HepG2 (cell line): Measurements from ENCODE around the gene VEGFA. TPM values are rescaled to one million over a fixed set of nuclear protein-coding genes. Genes with fewer than 3 reads are reported as not detected.

ENCODE experiments used
- ETV5 ChIP-seq: IDR thresholded peaks from 2 replicates; pipeline ENCODE4 v1.6.1; 2018; ENCODE audit warnings: missing biosample characterization, missing genetic modification reagents, inconsistent platforms, borderline replicate concordance
- KAT8 ChIP-seq: IDR thresholded peaks from 2 replicates; pipeline ENCODE4 v1.6.1; 2016; ENCODE audit warnings: missing genetic modification reagents, missing compliant biosample characterization
- NR2F6 ChIP-seq, 2 experiments: IDR thresholded peaks; 2 replicates each; pipeline ENCODE4 v1.6.1; 2016; ENCODE audit warnings: antibody characterized with exemption in 1 of 2, mild to moderate bottlenecking in 1 of 2
- PHF20 ChIP-seq: sonication (generic); formaldehyde crosslinking; IDR thresholded peaks from 2 replicates; pipeline ENCODE4 v1.5.0; 2020; ENCODE audit warnings: mild to moderate bottlenecking, missing genetic modification reagents
- PRMT3 ChIP-seq: sonication (generic); formaldehyde crosslinking; IDR thresholded peaks from 2 replicates; pipeline ENCODE4 v1.8.1; 2022; ENCODE audit warnings: low read depth, mild to moderate bottlenecking, moderate library complexity, missing genetic modification reagents, borderline replicate concordance
- RXRB ChIP-seq: IDR thresholded peaks from 2 replicates; pipeline ENCODE4 v1.6.1; 2016; ENCODE audit warnings: borderline replicate concordance, missing genetic modification reagents, missing compliant biosample characterization
- SP5 ChIP-seq: IDR thresholded peaks from 2 replicates; pipeline ENCODE4 v1.6.1; 2016; ENCODE audit warnings: low read depth, borderline replicate concordance
- ZBTB20 ChIP-seq: sonication (generic); formaldehyde crosslinking; IDR thresholded peaks from 2 replicates; pipeline ENCODE4 v1.8.1; 2023; ENCODE audit warnings: missing genetic modification reagents, low read depth, mild to moderate bottlenecking, borderline replicate concordance
- ZNF839 ChIP-seq: sonication (generic); formaldehyde crosslinking; IDR thresholded peaks from 2 replicates; pipeline ENCODE4 v1.4.0; 2020; ENCODE audit warnings: missing genetic modification reagents, mild to moderate bottlenecking, borderline replicate concordance
- polyA plus RNA-seq, 8 experiments: library from polyadenylated mRNA; depleted of rRNA in 3 of 8; stranded (reverse) in 7 of 8; unstranded in 1 of 8; fragments of >200 nt; fragmentation: Illumina TruSeq in 4 of 8; extraction: Trizol in 4 of 8; gene quantifications; 2 replicates each; pipeline versions ENCODE4 v1.2.1 to v1.2.3, GENCODE V29; 2011 to 2016; ENCODE audit warnings: low read depth in 4 of 8, missing spikeins in 1 of 8, mixed read lengths in 1 of 8; ENCODE audit not compliant: insufficient read depth in 1 of 8
- total RNA-seq, 5 experiments: library from RNA; depleted of rRNA; stranded (reverse); fragments of >200 nt; fragmentation: Illumina TruSeq; extraction: Trizol; gene quantifications; 2 replicates each; pipeline ENCODE4 v1.2.3, GENCODE V29; 2016; ENCODE audit warnings: low read depth in 1 of 5
- TF ChIP-seq, protein P1 (sequence below): sonication (generic); formaldehyde crosslinking; IDR thresholded peaks from 2 replicates; pipeline ENCODE4 v1.4.0; 2020; ENCODE audit warnings: missing genetic modification reagents, borderline replicate concordance
- TF ChIP-seq, protein P2 (sequence below), 2 experiments: sonication (generic) in 1 of 2; formaldehyde crosslinking in 1 of 2; IDR thresholded peaks; 2 replicates each; pipeline versions ENCODE4 v1.4.0 to v1.6.1; 2016 to 2020; ENCODE audit warnings: borderline replicate concordance in 1 of 2, low read depth in 1 of 2, mild to moderate bottlenecking in 1 of 2, missing genetic modification reagents in 1 of 2
- TF ChIP-seq, protein P3 (sequence below): sonication (generic); formaldehyde crosslinking; IDR thresholded peaks from 2 replicates; pipeline ENCODE4 v1.9.0; 2022; ENCODE audit warnings: missing genetic modification reagents, mild to moderate bottlenecking, borderline replicate concordance
- TF ChIP-seq, protein P4 (sequence below): IDR thresholded peaks from 2 replicates; pipeline ENCODE4 v1.4.0; 2020; ENCODE audit warnings: mild to moderate bottlenecking, missing genetic modification reagents

The VEGFA gene
- total and polyA plus RNA-seq, 2 of the 13 experiments (the other 11 are each of a cell fraction or from before 2014, with no cell fraction given): 68.1 to 629 TPM

DNA sequence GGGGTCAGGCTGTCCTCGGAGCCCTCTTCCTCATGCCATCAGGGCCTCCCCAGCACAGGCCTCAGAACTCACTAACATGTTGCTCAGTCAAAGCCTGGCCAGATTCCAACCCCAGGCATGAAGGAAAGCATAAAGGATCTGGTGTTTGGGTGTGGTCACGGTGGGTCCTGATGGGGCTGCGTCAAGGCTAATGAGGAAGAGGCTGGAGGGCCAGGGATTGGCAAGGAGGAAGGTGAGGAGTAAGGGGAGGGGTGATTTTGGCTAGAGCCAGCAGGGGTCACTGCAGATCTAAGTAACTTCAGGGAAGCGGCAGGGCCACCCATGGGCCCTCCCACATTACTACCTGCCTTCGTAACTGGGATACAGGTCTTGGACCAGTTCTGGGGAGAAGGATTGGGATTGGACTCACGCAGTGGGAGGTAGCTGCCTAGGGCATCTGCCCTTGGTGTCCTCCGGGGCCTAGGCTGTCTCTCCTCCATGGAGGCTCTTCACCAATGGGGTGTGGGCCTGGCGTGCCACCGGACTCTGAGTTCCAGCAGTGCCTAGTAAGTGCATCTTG, 46.2 kb upstream of the VEGFA start (continued):
- TF ChIP-seq, protein P1, sequence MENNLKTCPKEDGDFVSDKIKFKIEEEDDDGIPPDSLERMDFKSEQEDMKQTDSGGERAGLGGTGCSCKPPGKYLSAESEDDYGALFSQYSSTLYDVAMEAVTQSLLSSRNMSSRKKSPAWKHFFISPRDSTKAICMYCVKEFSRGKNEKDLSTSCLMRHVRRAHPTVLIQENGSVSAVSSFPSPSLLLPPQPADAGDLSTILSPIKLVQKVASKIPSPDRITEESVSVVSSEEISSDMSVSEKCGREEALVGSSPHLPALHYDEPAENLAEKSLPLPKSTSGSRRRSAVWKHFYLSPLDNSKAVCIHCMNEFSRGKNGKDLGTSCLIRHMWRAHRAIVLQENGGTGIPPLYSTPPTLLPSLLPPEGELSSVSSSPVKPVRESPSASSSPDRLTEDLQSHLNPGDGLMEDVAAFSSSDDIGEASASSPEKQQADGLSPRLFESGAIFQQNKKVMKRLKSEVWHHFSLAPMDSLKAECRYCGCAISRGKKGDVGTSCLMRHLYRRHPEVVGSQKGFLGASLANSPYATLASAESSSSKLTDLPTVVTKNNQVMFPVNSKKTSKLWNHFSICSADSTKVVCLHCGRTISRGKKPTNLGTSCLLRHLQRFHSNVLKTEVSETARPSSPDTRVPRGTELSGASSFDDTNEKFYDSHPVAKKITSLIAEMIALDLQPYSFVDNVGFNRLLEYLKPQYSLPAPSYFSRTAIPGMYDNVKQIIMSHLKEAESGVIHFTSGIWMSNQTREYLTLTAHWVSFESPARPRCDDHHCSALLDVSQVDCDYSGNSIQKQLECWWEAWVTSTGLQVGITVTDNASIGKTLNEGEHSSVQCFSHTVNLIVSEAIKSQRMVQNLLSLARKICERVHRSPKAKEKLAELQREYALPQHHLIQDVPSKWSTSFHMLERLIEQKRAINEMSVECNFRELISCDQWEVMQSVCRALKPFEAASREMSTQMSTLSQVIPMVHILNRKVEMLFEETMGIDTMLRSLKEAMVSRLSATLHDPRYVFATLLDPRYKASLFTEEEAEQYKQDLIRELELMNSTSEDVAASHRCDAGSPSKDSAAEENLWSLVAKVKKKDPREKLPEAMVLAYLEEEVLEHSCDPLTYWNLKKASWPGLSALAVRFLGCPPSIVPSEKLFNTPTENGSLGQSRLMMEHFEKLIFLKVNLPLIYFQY (CRISPR knock-in tag): peak; percentile 71
- TF ChIP-seq KAT8 (CRISPR knock-in tag) (peak; percentile 37; the same call in 1 of the 2 replicates), ZBTB20 (CRISPR knock-in tag) (peak; percentile 63; the same call in 1 of the 2 replicates), NR2F6 (IDR thresholded peaks at IDR 0.05) (no peak), NR2F6 (CRISPR knock-in tag; IDR thresholded peaks at IDR 0.05) (peak; percentile 24; the same call in 1 of the 2 replicates), PRMT3 (0 out of 2 replicates have a peak, but pooled peaks have one; percentile 32), ETV5 (CRISPR knock-in tag) (peak; percentile 34; the same call in 1 of the 2 replicates), RXRB (CRISPR knock-in tag) (peak; percentile 59; the same call in 1 of the 2 replicates), SP5 (CRISPR knock-in tag) (peak; percentile 58; the same call in 1 of the 2 replicates), PHF20 (0 out of 2 replicates have a peak, but pooled peaks have one; percentile 31), ZNF839 (CRISPR knock-in tag) (no peak)
- TF ChIP-seq, protein P2, sequence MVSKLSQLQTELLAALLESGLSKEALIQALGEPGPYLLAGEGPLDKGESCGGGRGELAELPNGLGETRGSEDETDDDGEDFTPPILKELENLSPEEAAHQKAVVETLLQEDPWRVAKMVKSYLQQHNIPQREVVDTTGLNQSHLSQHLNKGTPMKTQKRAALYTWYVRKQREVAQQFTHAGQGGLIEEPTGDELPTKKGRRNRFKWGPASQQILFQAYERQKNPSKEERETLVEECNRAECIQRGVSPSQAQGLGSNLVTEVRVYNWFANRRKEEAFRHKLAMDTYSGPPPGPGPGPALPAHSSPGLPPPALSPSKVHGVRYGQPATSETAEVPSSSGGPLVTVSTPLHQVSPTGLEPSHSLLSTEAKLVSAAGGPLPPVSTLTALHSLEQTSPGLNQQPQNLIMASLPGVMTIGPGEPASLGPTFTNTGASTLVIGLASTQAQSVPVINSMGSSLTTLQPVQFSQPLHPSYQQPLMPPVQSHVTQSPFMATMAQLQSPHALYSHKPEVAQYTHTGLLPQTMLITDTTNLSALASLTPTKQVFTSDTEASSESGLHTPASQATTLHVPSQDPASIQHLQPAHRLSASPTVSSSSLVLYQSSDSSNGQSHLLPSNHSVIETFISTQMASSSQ (IDR thresholded peaks at IDR 0.05; ENCODE audit: low read depth): no peak
- TF ChIP-seq, protein P2 (CRISPR knock-in tag; IDR thresholded peaks at IDR 0.05; ENCODE audit: borderline replicate concordance): 0 out of 2 replicates have a peak, but pooled peaks have one; percentile 15
- TF ChIP-seq, protein P3, sequence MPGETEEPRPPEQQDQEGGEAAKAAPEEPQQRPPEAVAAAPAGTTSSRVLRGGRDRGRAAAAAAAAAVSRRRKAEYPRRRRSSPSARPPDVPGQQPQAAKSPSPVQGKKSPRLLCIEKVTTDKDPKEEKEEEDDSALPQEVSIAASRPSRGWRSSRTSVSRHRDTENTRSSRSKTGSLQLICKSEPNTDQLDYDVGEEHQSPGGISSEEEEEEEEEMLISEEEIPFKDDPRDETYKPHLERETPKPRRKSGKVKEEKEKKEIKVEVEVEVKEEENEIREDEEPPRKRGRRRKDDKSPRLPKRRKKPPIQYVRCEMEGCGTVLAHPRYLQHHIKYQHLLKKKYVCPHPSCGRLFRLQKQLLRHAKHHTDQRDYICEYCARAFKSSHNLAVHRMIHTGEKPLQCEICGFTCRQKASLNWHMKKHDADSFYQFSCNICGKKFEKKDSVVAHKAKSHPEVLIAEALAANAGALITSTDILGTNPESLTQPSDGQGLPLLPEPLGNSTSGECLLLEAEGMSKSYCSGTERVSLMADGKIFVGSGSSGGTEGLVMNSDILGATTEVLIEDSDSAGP (CRISPR knock-in tag): peak; percentile 53; the same call in 1 of the 2 replicates
- TF ChIP-seq, protein P4, sequence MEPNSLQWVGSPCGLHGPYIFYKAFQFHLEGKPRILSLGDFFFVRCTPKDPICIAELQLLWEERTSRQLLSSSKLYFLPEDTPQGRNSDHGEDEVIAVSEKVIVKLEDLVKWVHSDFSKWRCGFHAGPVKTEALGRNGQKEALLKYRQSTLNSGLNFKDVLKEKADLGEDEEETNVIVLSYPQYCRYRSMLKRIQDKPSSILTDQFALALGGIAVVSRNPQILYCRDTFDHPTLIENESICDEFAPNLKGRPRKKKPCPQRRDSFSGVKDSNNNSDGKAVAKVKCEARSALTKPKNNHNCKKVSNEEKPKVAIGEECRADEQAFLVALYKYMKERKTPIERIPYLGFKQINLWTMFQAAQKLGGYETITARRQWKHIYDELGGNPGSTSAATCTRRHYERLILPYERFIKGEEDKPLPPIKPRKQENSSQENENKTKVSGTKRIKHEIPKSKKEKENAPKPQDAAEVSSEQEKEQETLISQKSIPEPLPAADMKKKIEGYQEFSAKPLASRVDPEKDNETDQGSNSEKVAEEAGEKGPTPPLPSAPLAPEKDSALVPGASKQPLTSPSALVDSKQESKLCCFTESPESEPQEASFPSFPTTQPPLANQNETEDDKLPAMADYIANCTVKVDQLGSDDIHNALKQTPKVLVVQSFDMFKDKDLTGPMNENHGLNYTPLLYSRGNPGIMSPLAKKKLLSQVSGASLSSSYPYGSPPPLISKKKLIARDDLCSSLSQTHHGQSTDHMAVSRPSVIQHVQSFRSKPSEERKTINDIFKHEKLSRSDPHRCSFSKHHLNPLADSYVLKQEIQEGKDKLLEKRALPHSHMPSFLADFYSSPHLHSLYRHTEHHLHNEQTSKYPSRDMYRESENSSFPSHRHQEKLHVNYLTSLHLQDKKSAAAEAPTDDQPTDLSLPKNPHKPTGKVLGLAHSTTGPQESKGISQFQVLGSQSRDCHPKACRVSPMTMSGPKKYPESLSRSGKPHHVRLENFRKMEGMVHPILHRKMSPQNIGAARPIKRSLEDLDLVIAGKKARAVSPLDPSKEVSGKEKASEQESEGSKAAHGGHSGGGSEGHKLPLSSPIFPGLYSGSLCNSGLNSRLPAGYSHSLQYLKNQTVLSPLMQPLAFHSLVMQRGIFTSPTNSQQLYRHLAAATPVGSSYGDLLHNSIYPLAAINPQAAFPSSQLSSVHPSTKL (CRISPR knock-in tag): peak; percentile 40; the same call in 1 of the 2 replicates
